ENCODE measurements around the gene OSTM1.
"Not testable (repeated sequence)": the region's sequence is repeated elsewhere in the genome, so short reads cannot be mapped to it uniquely, and the experiment has no call there.

GRCh38 chr6:108009258-108009657 lies 65.3 kb downstream of the OSTM1 start:
- TF ChIP-seq CTCF, POLR2A (IDR thresholded peaks at IDR 0.05): not testable (repeated sequence)

Measured in testis (tissue), 2 donors.